GM19395 (cell line): ENCODE data around the gene YEATS4.
"Not testable (repeated sequence)": the region's sequence is repeated elsewhere in the genome, so short reads cannot be mapped to it uniquely, and the experiment has no call there.

Experiments used
- ATAC-seq: cut with Tn5 transposase; IDR thresholded peaks from one replicate; pipeline ENCODE4 v1.9.1; 2021; ENCODE audit warnings: mild to moderate bottlenecking, moderate library complexity; ENCODE audit not compliant: unreplicated experiment

Gene YEATS4

DNA sequence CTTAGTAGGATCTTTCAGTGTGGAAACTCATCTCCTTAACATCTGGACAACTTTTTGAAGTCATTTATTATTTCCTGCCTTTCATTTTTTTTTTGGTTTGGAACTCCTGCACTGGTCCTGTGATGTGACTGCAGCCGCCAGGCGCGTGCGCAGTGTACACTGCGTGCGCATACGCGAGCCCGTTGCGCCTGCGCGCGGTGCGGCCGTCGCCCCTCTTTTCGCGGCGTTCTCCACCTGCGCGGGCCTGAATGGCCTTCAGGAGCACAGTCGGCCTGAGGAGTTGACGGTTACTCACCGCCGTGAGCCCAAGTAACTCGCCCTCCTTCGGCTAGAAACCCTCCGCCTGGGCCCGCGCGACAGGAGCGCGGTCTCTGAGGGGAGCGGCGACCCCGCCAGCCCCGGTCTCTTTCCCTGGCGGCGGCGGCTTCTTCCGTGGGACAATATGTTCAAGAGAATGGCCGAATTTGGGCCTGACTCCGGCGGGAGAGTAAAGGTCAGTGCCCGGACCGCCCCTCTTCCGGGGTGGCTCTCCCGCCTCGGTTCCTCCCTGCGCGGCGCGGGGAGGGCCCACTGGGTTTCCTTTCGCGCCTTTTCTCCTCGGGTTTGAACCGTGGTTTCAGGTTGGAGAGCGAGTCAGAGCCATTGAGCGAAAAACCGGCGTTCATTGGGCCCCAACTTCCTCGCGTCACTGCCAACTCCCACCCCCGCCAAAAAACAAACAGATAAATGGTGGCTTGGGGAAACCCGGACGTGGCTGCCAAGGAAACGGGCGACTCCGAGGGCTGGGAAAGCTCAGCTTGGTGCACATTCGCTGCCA lies at the start of gene YEATS4:
Gene YEATS4 (plus strand): TSS at position 213 of the 817 bp plus-strand sequence. CDS start 230 bp downstream, at position 443.
- ATAC-seq: peak; percentile 90

DNA sequence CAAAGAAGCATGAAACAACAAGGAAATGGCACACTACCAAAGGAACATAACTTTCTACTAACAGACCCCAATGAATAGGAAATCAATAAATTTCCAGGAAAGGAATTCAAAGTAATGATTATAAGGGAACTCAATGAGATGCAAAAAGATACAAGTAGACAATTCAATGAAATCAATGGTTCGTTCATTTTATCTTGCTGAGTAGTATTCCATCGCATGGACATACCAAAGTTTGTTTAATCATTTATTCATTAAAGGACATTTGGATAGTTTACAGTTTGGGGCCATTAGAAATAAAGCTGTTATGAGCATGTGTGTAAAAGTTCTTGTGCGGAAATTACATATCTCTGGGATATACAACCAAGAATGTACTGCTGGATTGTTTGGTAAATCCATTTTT lies 46.3 kb upstream of the YEATS4 start:
- no peak for ATAC-seq

DNA sequence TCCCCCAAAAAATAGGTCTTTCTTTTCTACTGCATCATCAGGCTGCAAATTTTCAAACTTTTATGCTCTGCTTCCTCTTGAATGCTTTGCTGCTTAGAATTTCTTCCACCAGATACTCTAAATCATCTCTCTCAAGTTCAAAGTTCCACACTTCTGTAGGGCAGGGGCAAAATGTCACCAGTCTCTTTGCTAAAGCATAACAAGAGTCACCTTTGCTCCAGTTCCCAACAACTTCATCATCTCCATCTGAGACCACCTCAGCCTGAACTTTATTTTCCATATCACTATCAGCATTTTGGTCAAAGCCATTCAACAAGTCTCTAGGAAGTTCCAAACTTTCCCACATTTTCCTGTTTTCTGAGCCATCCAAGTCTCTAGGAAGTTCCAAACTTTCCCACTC lies 42.8 kb upstream of the YEATS4 start:
- ATAC-seq: not testable (repeated sequence)

DNA sequence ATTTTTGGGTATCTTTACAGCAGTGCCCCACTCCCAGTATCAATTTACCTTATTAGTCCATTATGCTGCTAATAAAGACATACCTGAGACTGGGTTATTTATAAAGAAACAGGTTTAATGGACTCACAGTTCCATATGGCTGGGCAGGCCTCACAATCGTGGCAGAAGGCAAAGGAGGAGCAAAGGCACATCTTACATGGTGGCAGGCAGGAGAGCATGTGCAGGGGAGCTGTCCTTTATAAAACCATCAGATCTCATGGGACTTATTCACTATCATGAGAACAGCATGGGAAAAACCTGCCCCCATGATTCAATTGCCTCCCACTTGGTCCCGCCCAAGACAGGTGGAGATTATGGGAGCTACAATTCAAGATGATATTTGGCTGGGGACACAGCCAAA lies 42.3 kb upstream of the YEATS4 start:
- not testable (repeated sequence) for ATAC-seq

DNA sequence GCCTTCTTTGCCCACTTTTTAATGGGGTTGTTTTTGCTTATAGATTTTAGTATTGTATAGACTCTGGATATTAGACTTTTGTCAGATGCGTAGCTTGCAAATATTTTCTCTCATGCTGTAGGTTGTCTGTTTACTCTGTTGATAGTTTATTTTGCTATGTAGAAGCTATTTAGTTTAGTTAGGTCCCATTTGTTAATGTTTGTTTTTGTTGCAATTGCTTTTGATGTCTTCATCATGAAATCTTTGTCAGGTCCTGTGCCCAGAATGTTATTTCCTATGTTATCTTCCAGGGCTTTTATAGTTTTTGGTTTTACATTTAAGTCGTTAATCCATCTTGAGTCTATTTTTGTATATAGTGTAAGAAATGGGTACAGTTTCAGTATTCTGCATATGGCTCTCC lies 41.3 kb upstream of the YEATS4 start:
- ATAC-seq: no peak

DNA sequence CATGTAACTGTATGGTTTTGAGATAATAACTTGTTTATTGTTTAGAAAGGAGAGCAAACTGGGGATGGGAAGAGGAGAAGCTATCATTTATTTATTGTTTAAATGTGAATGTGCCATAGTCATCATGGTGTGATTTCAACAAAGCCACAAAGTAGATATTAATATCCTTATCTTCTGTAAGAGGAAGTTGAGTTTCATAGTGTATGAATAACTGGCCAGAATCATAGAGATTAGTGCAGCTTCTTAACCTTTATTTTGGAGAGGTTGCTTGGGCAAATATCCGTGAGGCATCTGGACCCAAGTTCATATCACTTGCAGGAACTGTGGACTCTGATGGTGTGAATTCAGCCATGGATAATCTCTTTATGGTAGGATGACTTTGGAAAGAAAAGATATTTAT lies 38.2 kb upstream of the YEATS4 start:
- ATAC-seq: no peak

DNA sequence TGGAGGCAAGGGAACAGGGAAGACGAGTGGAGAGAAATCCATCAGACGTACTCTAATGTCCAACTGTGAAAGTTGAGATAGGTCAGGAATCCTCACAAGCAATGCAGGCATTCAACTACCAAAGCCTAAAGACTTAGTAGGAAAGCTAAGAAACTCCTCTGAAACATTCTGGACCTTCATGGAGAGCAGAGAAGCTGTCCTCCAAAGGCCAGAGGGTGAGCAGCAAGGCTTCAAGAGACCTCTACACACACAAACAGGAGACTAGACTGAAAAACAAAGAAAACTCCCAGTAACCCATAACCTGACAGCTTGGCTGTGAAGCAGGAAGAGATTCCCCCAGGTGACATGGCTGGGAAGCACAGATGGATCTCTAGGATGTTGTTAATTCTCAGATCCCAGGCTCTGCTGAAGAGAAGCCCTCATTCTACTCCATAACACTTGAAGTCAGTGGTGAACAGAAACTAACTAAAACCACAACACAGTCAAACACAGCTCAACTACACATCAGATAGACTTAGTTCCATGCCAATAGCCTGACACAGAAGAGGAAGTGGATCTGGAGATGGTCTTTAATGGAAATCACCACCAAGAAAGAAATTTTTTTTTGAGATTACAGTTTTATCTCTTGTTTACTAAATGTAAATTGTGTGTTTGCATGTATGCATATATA lies 34.6 kb upstream of the YEATS4 start:
- peak; percentile 98 for ATAC-seq

DNA sequence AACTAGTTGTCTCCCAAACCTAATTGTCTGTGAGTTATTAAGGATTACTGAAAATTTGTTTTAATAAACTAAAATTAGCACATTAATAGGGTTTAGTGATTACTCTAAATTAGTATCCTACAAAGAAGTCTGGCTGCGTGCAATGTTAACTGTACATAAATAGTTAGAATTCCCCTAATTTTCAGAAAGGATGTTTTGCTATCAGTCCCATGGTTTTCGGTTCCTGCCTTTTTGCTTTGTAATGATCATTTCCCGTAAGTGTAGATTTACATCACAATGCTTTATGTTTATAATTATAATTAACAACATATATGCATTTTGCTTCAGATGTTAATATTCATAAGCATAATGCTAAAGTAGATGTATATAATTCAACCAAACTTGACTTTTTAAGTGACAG lies 31.1 kb upstream of the YEATS4 start:
- no peak for ATAC-seq

DNA sequence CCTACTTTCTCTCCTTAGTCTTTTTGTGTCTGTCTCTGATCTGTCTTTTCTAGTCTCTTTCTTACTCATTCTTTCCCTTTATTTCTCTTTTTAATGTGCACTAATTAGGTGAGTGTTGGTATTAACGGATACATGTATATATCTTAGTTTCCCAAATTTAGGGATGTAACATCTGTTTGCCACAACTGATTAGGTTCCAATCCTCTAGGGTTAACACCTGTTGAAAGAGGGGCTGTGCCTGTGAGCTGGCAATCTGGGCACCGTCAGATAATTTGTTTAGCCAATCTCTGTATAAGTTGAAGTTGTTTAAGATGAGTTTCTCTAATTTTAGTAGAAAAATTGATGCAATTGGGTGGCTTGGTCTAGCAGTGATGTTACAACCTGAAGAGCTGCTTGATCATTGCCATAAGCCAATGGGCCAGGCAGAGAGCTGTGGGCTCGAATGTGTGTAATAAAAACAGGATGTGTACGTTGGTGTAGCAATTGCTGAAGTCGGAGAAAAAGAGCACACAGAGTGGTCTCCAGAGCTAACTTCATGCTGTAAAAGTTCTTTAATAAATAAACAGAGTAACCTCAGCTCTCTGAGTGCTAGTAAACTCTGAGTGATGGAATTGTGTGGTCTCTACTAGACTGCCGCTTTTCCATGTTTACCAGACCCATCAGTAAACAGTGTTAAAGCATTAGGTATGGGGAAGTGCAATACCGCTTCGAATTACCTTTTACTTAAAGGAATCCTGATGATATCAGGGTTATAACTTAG lies 29.7 kb upstream of the YEATS4 start:
- no peak for ATAC-seq

DNA sequence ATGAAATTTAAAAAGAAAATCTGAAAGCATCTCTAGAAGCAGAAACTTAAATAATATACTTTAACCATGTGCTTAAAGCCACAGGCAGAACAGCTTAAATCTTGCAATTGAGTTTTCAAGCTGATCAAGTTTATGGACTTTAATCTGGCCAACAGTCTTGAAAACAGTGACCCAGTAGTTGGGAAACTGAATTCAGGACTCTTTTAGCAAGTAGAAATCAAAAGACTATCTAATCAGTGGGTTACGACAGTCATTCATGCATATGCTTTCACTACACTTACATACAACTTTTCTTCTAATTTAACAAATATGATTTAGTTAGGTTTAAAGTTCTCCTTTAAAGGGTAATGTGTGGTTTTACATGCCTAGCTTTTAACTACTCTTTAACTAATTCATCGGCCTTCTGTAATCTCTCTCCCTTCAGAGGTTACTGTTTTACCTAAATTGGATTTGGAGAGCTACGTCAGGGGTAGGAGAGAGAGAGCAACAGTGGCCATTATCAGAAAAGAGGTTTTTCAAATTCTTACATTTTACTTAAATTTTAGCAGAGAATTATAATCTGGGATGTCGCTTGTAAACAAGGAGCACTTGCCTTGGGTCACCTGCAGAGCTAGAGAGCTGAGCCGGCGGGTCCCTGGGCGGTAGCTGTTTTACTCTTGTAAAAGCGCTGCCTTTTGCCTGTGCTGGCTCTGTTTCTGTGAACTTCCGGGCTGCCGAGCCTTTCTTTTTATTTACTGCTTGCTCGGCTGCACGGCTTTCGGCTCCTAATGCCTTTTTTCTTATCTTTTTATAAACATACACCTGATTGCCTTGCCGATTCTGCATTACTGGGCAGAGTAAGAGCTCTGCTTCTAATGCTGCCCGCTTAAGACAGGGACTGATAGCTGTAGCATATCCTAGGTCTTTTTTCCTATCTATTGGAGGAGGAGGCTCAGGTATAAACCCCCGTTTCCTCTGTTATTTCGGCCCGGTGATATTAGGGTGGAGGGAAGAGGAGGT lies 28.8 kb upstream of the YEATS4 start:
- ATAC-seq: peak; percentile 89

DNA sequence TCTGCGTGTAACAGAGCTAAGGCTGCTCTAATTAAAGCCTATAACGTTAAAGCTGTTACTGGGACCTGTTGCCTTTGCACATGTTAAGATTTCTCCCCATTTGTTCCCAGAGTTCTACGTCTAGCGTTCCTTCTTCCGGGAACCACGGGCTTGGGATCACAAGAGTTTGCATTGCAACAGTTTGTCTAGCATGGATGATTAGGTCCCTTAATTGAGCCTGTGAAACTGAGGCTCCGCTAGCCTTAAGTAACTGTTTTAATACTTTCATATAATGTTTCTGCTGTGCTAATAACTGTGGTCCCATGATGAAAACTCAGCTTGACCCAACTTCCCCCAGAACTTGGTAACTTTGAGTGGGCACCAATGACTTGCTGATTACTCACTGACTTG lies 28.0 kb upstream of the YEATS4 start:
- no peak for ATAC-seq

DNA sequence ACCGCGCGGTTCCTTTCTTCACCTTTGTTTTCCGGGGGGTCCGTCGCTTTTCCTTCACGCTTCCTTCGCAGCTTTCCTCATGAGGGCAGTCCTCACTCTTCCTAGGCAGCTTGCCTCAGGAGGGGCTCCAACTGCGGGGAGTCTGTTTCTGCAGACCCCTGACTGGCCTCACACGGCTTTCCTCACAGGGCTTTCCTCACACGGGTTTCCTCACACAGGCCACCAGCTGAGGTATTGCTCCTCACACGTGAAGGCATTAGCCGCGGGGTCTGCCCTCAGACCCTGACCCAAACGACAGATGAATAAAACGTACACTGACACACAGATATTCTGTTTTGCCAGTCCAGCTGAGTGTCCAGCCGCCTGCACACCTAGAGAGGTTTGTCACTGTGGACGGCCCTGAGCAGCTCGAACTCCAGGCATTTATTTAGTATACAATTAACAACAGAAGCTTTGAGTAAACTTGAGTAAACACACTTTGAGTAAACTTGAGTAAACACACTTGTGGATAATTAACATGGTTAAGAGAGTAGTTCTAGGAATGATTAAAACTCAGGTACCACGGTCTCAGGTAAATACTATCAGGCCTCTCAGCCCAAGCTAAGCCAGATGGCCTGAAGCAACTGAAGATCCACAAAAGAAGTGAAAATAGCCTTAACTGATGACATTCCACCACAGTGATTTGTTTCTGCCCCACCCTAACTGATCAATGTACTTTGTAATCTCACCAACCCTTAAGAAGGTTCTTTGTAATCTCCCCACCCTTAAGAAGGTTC lies 27.4 kb upstream of the YEATS4 start:
- no peak for ATAC-seq

DNA sequence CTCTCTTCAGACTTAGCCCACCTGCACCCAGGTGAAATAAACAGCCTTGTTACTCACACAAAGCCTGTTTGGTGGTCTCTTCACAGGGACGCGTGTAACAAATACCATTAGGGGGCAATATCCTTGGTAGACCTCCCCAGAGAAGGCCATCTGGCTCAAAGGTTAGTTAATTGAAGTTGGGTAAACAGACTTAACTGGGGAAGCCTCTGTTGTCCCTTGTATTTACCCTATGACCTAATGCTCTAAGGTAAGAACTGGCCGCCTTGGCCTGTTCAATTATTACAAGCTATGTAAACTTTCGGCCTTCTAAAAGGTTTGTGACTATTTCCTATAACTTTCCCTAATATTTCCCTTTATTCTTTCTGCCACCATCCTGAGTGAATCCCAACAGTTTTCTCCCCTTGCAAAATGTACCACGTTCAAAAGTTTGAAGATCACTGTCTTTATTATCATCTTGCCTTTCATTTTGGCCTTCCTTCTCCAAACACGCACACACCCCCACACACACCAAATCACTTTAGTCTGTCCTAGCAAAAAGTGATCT lies 26.7 kb upstream of the YEATS4 start:
- no peak for ATAC-seq

DNA sequence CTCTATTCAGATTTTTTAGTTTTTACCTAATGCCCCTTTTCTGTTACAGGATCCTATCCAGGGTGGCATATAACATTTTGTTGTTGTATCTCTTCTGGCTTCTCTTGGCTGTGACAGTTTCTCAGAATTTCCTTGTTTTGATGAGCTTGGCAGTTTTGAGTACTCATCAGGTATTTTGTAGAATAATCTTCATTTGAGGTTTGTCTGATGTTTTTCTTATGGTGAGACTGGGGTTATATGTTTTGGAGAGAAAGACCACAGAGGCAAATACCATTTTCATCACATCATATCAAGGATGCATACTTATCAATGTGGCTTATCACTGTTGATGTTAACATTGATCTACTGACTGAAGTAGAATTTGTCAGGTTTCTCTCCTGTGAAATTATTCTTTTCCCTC lies 25.4 kb upstream of the YEATS4 start:
- no peak for ATAC-seq

DNA sequence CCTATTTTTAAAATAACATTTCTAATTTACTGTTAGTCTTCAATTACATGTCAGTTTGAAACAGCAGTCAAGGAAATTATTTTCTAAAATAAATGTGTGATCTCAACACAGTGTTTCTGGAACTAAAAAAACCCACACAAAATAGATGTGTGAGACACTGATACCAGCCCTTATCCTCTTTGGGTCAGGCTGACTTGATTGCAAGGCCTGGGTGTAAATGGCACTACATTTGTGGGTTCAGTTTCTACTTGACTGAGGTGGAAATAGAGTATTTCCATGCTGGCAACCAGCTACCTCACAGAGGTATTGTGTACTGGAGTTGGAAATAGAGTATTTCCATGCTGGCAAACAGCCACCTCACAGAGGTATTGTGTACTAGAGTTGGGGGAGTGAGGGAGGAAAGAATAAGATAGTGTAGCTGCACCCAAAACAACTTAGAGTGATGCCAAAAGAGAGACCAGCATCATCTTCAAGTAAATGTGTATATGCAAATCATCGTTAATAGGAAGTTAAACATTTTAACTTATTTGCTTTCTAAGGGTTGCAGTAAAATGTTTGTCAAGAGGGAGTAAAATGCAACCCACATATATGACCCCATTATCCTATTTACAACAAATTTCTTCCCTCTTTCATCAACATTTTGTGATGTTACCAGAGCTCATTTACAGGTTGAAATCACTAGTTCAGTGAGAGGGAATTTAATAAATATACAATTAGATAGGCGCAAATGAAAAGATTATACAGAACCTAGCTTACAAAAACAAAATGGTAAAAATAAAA lies 22.0 kb upstream of the YEATS4 start:
- no peak for ATAC-seq

DNA sequence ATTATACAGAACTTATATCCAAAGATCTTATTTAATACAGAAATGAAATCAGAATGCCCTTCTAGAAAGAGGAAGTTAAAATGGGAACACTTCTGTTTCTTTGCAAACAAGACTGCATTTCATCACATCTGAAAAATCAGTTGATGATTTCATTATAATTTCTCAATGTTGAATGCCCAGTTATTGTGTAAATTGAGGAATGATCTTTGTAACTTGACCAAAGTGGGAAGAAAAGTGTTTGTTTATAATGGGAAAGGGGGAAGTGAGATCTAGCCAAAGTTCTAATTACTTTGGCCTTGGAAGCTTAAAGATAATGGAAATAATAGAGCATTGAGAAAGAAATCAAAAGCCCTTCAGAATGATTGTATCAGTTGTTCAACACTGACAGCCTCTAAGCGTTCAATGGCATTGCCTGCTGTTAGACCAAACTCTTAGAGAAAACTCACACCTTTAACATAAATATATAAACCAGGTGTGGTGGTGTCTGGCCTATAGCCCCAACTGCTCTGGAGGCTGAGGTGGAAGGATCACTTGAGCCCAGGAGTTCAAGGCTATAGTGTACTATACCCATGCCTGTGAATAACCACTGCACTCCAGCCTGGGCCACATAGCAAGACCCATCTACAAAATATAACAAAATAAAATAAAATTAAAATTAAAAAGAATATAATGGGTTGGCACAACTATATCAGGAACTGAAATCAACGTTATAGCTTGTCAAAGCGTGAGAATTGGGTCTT lies 21.3 kb upstream of the YEATS4 start:
- no peak for ATAC-seq

DNA sequence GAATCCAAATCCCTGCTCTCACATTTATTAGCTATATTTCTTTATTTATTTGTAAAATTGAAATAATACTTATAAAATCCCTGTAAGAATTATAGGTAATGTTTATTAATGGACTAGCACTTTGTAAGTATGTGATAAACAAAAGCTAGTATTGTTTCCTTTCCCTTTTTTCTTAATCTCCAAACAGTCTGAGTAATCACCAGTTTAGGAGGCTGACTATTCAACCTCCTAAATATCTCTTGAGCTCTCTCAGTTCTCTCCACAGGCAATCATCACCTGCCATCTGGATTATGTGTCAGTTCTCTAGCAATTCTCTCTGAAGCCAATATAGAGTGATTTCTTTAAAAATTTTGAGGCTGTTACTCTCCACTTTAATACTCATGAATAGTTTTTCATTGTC lies 20.6 kb upstream of the YEATS4 start:
- no peak for ATAC-seq

DNA sequence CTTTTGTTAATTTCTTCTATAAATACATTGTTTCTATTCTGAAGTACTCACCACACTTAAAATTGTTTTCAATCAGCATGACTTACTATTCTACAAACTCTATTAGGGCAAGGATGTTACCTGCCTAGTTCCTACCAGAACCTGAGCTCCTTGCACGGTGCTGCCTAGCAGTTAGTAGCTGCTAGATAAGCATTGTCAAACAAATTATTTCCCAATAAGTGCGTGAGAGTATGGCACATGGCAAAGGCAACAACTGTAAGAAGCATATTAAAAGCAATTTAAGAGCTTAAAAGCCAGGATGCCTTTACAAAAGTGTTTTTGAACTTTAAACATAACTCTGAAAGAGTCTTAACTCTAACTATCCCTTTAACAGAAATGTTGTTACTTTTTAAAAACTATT lies 19.5 kb upstream of the YEATS4 start:
- ATAC-seq: no peak
